Measurements from ENCODE around the gene ZBTB47.

Gene ZBTB47

DNA sequence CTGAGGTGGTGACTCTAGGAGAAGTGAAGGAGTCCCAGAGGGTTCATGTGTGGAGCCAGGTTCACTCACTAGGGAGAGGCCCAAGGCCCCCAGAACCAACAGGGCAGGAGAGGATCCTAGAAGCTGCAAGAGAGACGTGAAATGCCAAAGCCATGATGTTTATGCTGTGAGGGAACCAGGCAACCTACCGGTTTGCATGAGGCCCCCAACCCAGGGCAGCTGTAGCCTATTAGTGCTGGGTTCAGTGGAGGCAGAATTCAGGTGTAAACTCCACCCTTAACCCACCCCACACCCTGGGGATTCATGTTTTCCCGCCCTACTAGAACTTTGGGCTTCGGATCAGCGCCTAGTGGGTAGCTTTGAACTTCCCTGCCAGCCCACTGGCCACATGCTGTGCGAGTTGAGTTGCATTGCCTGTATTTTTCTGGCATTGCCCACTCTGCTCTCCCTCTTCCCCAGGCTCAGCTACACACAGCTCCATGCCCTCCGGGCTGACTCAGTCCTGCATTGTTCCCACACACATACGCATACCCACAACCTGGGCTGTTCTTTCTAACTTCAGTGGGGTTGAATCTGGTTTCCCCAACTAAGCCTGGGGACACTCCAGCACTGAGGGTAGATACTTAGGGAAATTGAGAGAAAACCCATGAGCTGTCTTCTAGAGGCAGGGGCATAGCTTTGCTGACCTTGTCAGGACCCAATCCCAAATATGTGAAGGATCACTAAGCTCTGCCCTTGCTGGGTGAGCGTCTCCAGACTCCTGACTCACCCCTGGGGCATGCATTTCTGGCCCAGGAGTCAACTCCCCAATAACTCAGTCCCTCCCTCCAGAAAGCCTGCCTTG lies 2.0 kb upstream of the ZBTB47 start:
- no peaks in the 10 kb centered on the region for H3K36me3 ChIP-seq (ENCODE audit: control insufficient read depth, insufficient read depth, low read length)
- H3K9me3 ChIP-seq (ENCODE audit: control insufficient read depth, low read length): no peaks in the 10 kb centered on the region
- peaks cover 25% of the 10 kb centered on the region for H3K4me1 ChIP-seq
- H3K4me2 ChIP-seq (ENCODE audit: low read length): no peak overlapping the region
- H3K79me2 ChIP-seq: peaks cover 9% of the 10 kb centered on the region
- H3K27ac ChIP-seq: no peak overlapping the region
- H3K27me3 ChIP-seq (ENCODE audit: control insufficient read depth, insufficient read depth, low read length): no peaks in the 10 kb centered on the region
- no peak overlapping the region for H3K9ac ChIP-seq
- TF ChIP-seq, protein P1, sequence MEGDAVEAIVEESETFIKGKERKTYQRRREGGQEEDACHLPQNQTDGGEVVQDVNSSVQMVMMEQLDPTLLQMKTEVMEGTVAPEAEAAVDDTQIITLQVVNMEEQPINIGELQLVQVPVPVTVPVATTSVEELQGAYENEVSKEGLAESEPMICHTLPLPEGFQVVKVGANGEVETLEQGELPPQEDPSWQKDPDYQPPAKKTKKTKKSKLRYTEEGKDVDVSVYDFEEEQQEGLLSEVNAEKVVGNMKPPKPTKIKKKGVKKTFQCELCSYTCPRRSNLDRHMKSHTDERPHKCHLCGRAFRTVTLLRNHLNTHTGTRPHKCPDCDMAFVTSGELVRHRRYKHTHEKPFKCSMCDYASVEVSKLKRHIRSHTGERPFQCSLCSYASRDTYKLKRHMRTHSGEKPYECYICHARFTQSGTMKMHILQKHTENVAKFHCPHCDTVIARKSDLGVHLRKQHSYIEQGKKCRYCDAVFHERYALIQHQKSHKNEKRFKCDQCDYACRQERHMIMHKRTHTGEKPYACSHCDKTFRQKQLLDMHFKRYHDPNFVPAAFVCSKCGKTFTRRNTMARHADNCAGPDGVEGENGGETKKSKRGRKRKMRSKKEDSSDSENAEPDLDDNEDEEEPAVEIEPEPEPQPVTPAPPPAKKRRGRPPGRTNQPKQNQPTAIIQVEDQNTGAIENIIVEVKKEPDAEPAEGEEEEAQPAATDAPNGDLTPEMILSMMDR (IDR thresholded peaks at IDR 0.05): no peak
- H2AFZ ChIP-seq: no peak overlapping the region
- H3K4me3 ChIP-seq (ENCODE audit: low read depth, low read length): no peak overlapping the region

DNA sequence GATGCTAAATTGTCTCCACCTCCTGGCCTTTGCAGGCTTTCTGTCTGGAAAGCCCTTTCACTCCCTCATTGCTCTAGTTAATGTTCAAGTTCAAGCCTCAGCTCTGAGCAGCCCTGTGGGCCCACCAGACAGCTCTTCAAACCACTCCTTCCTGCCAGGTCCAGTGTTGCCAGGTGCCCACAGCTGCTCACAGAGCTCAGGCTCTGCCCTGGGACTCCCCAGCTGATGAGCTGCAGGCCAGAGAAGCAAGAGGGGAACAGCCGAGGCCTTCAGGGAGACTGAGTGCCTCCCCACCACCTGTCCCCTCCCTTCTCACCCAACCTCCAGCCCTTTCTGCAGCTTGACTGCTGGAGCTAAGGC lies 1.3 kb upstream of the ZBTB47 start:
- H3K4me3 ChIP-seq (ENCODE audit: low read depth, low read length): no peak overlapping the region
- H3K9ac ChIP-seq: no peak overlapping the region
- no peaks in the 10 kb centered on the region for H3K9me3 ChIP-seq (ENCODE audit: control insufficient read depth, low read length)
- no peaks in the 10 kb centered on the region for H3K27me3 ChIP-seq (ENCODE audit: control insufficient read depth, insufficient read depth, low read length)
- no peaks in the 10 kb centered on the region for H3K36me3 ChIP-seq (ENCODE audit: control insufficient read depth, insufficient read depth, low read length)
- no peak overlapping the region for H3K27ac ChIP-seq
- no peak overlapping the region for H2AFZ ChIP-seq
- H3K4me2 ChIP-seq (ENCODE audit: low read length): no peak overlapping the region
- H3K4me1 ChIP-seq: peaks cover 25% of the 10 kb centered on the region
- H3K79me2 ChIP-seq: peaks cover 9% of the 10 kb centered on the region
- TF ChIP-seq, protein P1 (IDR thresholded peaks at IDR 0.05): no peak

DNA sequence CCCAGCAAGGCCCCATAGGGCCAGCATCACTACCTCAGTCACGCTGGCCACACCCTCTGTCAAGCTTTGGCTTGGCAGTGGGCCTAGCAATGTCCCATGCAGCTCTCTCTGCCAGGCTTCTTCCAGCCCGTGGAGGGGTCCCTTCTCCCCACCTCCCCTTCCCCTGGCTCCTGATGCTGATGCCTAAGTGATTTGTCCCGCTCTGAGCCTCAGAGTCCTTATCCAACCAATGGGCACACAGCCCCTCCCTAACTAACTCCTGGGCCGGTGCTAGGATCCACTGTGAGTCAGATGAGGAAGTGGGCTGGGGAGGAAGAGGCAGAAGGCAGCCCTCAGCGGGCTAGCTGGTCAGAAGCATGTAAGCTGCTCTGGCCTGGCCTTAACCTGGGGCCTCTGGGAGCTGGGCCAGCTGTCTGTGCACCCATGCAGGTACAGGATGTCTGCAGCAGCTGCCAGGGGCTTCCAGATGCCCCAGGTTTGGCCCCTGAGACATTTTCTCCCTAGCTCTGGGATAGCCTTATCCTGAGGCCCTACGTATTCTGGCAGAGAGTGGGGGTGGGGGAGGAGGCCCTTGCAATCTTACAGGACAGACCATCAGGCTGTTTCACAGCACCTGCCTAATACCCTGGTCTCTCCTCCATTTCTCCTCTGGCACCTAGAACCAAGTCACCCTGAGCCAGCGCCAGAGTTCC lies 740 bp upstream of the ZBTB47 start:
- Histone ChIP-seq H3K4me2 (ENCODE audit: low read length) (peak overlapping the region; percentile 91), H2AFZ (peak overlapping the region; percentile 16), H3K4me3 (ENCODE audit: low read depth, low read length) (peak overlapping the region; percentile 65), H3K27me3 (ENCODE audit: control insufficient read depth, insufficient read depth, low read length) (no peaks in the 10 kb centered on the region), H3K4me1 (peaks cover 25% of the 10 kb centered on the region), H3K36me3 (ENCODE audit: control insufficient read depth, insufficient read depth, low read length) (no peaks in the 10 kb centered on the region), H3K9ac (no peak overlapping the region), H3K9me3 (ENCODE audit: control insufficient read depth, low read length) (no peaks in the 10 kb centered on the region), H3K79me2 (peaks cover 9% of the 10 kb centered on the region), H3K27ac (peak overlapping the region; percentile 2)
- TF ChIP-seq, protein P1 (IDR thresholded peaks at IDR 0.05): no peak

DNA sequence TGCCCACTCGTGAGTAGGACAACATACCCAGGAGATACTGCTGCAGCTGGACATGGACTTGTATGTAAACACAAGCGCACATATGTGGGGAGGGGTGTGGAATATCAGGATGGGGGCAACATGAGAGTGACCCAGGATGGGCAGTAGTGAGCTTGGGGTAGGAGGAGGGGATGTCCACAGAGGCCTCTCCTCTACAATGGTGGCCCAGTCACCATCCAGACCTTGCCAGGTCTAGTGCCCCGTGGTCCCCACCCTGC lies 266 bp upstream of the ZBTB47 start:
- Histone ChIP-seq H3K4me3 (ENCODE audit: low read depth, low read length) (peak overlapping the region; percentile 65), H2AFZ (peak overlapping the region; percentile 81), H3K27me3 (ENCODE audit: control insufficient read depth, insufficient read depth, low read length) (no peaks in the 10 kb centered on the region), H3K4me2 (ENCODE audit: low read length) (peak overlapping the region; percentile 91), H3K27ac (peak overlapping the region; percentile 53), H3K4me1 (peaks cover 25% of the 10 kb centered on the region), H3K9ac (peak overlapping the region; percentile 14), H3K79me2 (peaks cover 9% of the 10 kb centered on the region), H3K36me3 (ENCODE audit: control insufficient read depth, insufficient read depth, low read length) (no peaks in the 10 kb centered on the region), H3K9me3 (ENCODE audit: control insufficient read depth, low read length) (no peaks in the 10 kb centered on the region)
- TF ChIP-seq, protein P1 (IDR thresholded peaks at IDR 0.05): no peak
